AG09309 (cell line): ENCODE results near the gene BARX1.
"Not testable (repeated sequence)": the region's sequence is repeated elsewhere in the genome, so short reads cannot be mapped to it uniquely, and the experiment has no call there.

Experiments
- DNase-seq: peaks from one replicate; pipeline ENCODE4 v3.0.0-alpha.2; 2010; ENCODE audit warnings: low read depth
- H3K4me3 ChIP-seq: 2 replicates; pipeline ENCODE4 v1.5.1; 2011; ENCODE audit warnings: mild to moderate bottlenecking, low read depth, low read length, moderate library complexity; ENCODE audit not compliant: control insufficient read depth
- CTCF ChIP-seq: IDR thresholded peaks from 2 replicates; pipeline ENCODE4 v1.5.1; 2011; ENCODE audit warnings: mild to moderate bottlenecking, low read depth, low read length, inconsistent platforms; ENCODE audit not compliant: insufficient read depth, control insufficient read depth; ENCODE audit errors: missing control alignments

BARX1 gene

GRCh38 chr9:93967020-93967803 lies 12.1 kb upstream of the BARX1 start:
- H3K4me3 ChIP-seq: no peak overlapping the region
- DNase-seq: no peak
- TF ChIP-seq CTCF: no peak

- no peak for DNase-seq
- TF ChIP-seq CTCF: peak; percentile 9
- no peak overlapping the region for H3K4me3 ChIP-seq
These were observed 10.8 kb upstream of the BARX1 start for GRCh38 chr9:93965830-93966577.

- TF ChIP-seq CTCF: no peak
- H3K4me3 ChIP-seq: no peak overlapping the region
- DNase-seq: no peak
These were observed 9.5 kb upstream of the BARX1 start for GRCh38 chr9:93964685-93965084.

GRCh38 chr9:93963969-93964368 lies 8.8 kb upstream of the BARX1 start:
- no peak overlapping the region for H3K4me3 ChIP-seq
- DNase-seq: no peak
- no peak for TF ChIP-seq CTCF

GRCh38 chr9:93963489-93963888 lies 8.3 kb upstream of the BARX1 start:
- not testable (repeated sequence) for H3K4me3 ChIP-seq, DNase-seq

- peak; percentile 28 for DNase-seq
- no peak overlapping the region for H3K4me3 ChIP-seq
- peak; percentile 83 for TF ChIP-seq CTCF
These were observed 7.6 kb upstream of the BARX1 start for GRCh38 chr9:93962561-93963440.

- TF ChIP-seq CTCF: no peak
- no peak for DNase-seq
- H3K4me3 ChIP-seq: no peak overlapping the region
These were observed 6.9 kb upstream of the BARX1 start for GRCh38 chr9:93962017-93962416.
